ENCODE results near the gene LHX3.

The LHX3 gene

GRCh38 chr9:136178773-136179075 lies 26.2 kb downstream of the LHX3 start:
- no peak for DNase-seq (ENCODE audit: low read depth in 3 of 3, low spot score in 1 of 3)

GRCh38 chr9:136178061-136178772 lies 26.7 kb downstream of the LHX3 start:
- no peak for DNase-seq (ENCODE audit: low read depth in 3 of 3, low spot score in 1 of 3)

GRCh38 chr9:136177224-136177623 lies 27.7 kb downstream of the LHX3 start:
- DNase-seq (ENCODE audit: low read depth in 3 of 3, low spot score in 1 of 3) = no peak

- DNase-seq (ENCODE audit: low read depth in 3 of 3, low spot score in 1 of 3) = no peak
Measured at GRCh38 chr9:136175616-136176197, 29.2 kb downstream of the LHX3 start.

- DNase-seq (ENCODE audit: low read depth in 3 of 3, low spot score in 1 of 3) = no peak
Measured at GRCh38 chr9:136174779-136175615, 29.9 kb downstream of the LHX3 start.

- DNase-seq (ENCODE audit: low read depth in 3 of 3, low spot score in 1 of 3) = no peak
Measured at GRCh38 chr9:136173648-136174290, 31.2 kb downstream of the LHX3 start.

- no peak for DNase-seq (ENCODE audit: low read depth in 3 of 3, low spot score in 1 of 3)
Measured at GRCh38 chr9:136172412-136173079, 32.4 kb downstream of the LHX3 start.

- DNase-seq (ENCODE audit: low read depth in 3 of 3, low spot score in 1 of 3) = no peak
Measured at GRCh38 chr9:136171801-136172411, 33.0 kb downstream of the LHX3 start.

- DNase-seq (ENCODE audit: low read depth in 3 of 3, low spot score in 1 of 3) = no peak
Measured at GRCh38 chr9:136171009-136171800, 33.7 kb downstream of the LHX3 start.

GRCh38 chr9:136170006-136170901 lies 34.7 kb downstream of the LHX3 start:
- peak in 2 of 3 donors; percentile 2 to 50 for DNase-seq (ENCODE audit: low read depth in 3 of 3, low spot score in 1 of 3)

GRCh38 chr9:136169495-136169894 lies 35.4 kb downstream of the LHX3 start:
- no peak for DNase-seq (ENCODE audit: low read depth in 3 of 3, low spot score in 1 of 3)

- no peak for DNase-seq (ENCODE audit: low read depth in 3 of 3, low spot score in 1 of 3)
Measured at GRCh38 chr9:136163248-136163850, 41.6 kb downstream of the LHX3 start.

- DNase-seq (ENCODE audit: low read depth in 3 of 3, low spot score in 1 of 3) = no peak
Measured at GRCh38 chr9:136160995-136161610, 43.8 kb downstream of the LHX3 start.

GRCh38 chr9:136160381-136160841 lies 44.5 kb downstream of the LHX3 start:
- DNase-seq (ENCODE audit: low read depth in 3 of 3, low spot score in 1 of 3) = no peak

- DNase-seq (ENCODE audit: low read depth in 3 of 3, low spot score in 1 of 3) = no peak
Measured at GRCh38 chr9:136159851-136160250, 45.1 kb downstream of the LHX3 start.

GRCh38 chr9:136157477-136158265 lies 47.3 kb downstream of the LHX3 start:
- no peak for DNase-seq (ENCODE audit: low read depth in 3 of 3, low spot score in 1 of 3)
